Activated CD4-positive, alpha-beta T cell treated with anti-CD3 and anti-CD28 coated beads, Interleukin-2, amount 10 ng/mL, durations not matched to agents 24 days and 14 days (primary cell): Measurements from ENCODE around the gene MARK2. TPM values are rescaled to one million over a fixed set of nuclear protein-coding genes. Genes with fewer than 3 reads are reported as not detected.
A peak's percentile ranks its signal among the peaks of the same experiment; 100 is the strongest.

Experiments
- DNase-seq: peaks from one replicate; pipeline ENCODE4 v3.0.0; 2022
- H3K27ac Mint-ChIP-seq: one replicate; pipeline ENCODE4 v1.8.0; 2022; ENCODE audit warnings: mild to moderate bottlenecking, mixed read lengths
- H3K27me3 Mint-ChIP-seq: one replicate; pipeline ENCODE4 v1.8.0; 2022; ENCODE audit warnings: mixed read lengths
- H3K36me3 Mint-ChIP-seq: one replicate; pipeline ENCODE4 v1.8.0; 2022; ENCODE audit warnings: low read depth, mild to moderate bottlenecking, mixed read lengths
- H3K4me1 Mint-ChIP-seq: one replicate; pipeline ENCODE4 v1.8.0; 2021; ENCODE audit warnings: mixed read lengths
- H3K4me3 Mint-ChIP-seq: one replicate; pipeline ENCODE4 v1.8.0; 2022; ENCODE audit warnings: mild to moderate bottlenecking, moderate library complexity, mixed read lengths
- H3K9me3 Mint-ChIP-seq: one replicate; pipeline ENCODE4 v1.8.0; 2021; ENCODE audit warnings: mixed read lengths
- intact Hi-C: fragments of 100-400 bp; cut with micrococcal nuclease; formaldehyde crosslinking; loops from one replicate; pipeline ENCODE4 v1.15.1; 2023
- total RNA-seq: library from RNA; stranded (reverse); gene quantifications from 2 replicates; pipeline ENCODE4 v1.2.3, GENCODE V29; 2022

MARK2 gene
- total RNA-seq, 1 donor from 2014 or later, result 34.2 TPM

GRCh38 chr11:63814383-63814736 lies 24.6 kb upstream of the MARK2 start:
- intact Hi-C loops, result no loop called here
- Mint-ChIP-seq H3K4me3 (peak overlapping the region; percentile 86), H3K36me3 (peaks cover 30% of the 10 kb centered on the region), H3K27me3 (peaks cover 3% of the 10 kb centered on the region), H3K27ac (peak overlapping the region; percentile 78), H3K9me3 (no peaks in the 10 kb centered on the region), H3K4me1 (peaks cover 30% of the 10 kb centered on the region)
- no peak for DNase-seq

- Mint-ChIP-seq H3K27ac (no peak overlapping the region), H3K4me3 (no peak overlapping the region)
These were observed 22.7 kb upstream of the MARK2 start for GRCh38 chr11:63816166-63816565.

GRCh38 chr11:63816732-63817131 lies 22.2 kb upstream of the MARK2 start:
- Mint-ChIP-seq H3K27ac (no peak overlapping the region), H3K27me3 (no peaks in the 10 kb centered on the region), H3K4me3 (no peak overlapping the region), H3K36me3 (peaks cover 47% of the 10 kb centered on the region), H3K9me3 (no peaks in the 10 kb centered on the region), H3K4me1 (peaks cover 28% of the 10 kb centered on the region)
- intact Hi-C loops, result no loop called here
- no peak for DNase-seq

More at GRCh38 chr11:63816166-63816565, 22.7 kb upstream of the MARK2 start:
- intact Hi-C loops, result no loop called here
- DNase-seq, result no peak
- Mint-ChIP-seq H3K27me3 (peaks cover 2% of the 10 kb centered on the region), H3K4me1 (peaks cover 28% of the 10 kb centered on the region), H3K36me3 (peaks cover 42% of the 10 kb centered on the region), H3K9me3 (no peaks in the 10 kb centered on the region)

- Mint-ChIP-seq H3K9me3 (no peaks in the 10 kb centered on the region), H3K4me3 (no peak overlapping the region), H3K4me1 (peaks cover 28% of the 10 kb centered on the region), H3K27me3 (no peaks in the 10 kb centered on the region), H3K27ac (no peak overlapping the region), H3K36me3 (peaks cover 53% of the 10 kb centered on the region)
- DNase-seq, result no peak
- intact Hi-C loops, result no loop called here
These were observed 21.0 kb upstream of the MARK2 start for GRCh38 chr11:63817758-63818498.

- H3K36me3 Mint-ChIP-seq, result peaks cover 59% of the 10 kb centered on the region
- no peaks in the 10 kb centered on the region for H3K27me3 Mint-ChIP-seq
- DNase-seq, result no peak
- no peaks in the 10 kb centered on the region for H3K9me3 Mint-ChIP-seq
- peaks cover 28% of the 10 kb centered on the region for H3K4me1 Mint-ChIP-seq
- intact Hi-C loops, result no loop called here
- no peak overlapping the region for H3K4me3 Mint-ChIP-seq
- H3K27ac Mint-ChIP-seq, result no peak overlapping the region
These were observed 20.3 kb upstream of the MARK2 start for GRCh38 chr11:63818609-63819008.

GRCh38 chr11:63821411-63821810 lies 17.5 kb upstream of the MARK2 start:
- DNase-seq, result no peak
- Mint-ChIP-seq H3K9me3 (no peaks in the 10 kb centered on the region), H3K36me3 (peaks cover 68% of the 10 kb centered on the region), H3K27ac (no peak overlapping the region), H3K27me3 (no peaks in the 10 kb centered on the region), H3K4me3 (no peak overlapping the region), H3K4me1 (peaks cover 7% of the 10 kb centered on the region)
- intact Hi-C loops, result no loop called here

GRCh38 chr11:63826471-63827190 lies 12.3 kb upstream of the MARK2 start:
- Mint-ChIP-seq H3K27me3 (no peaks in the 10 kb centered on the region), H3K36me3 (peaks cover 42% of the 10 kb centered on the region), H3K9me3 (no peaks in the 10 kb centered on the region), H3K4me1 (peaks cover 2% of the 10 kb centered on the region), H3K27ac (no peak overlapping the region), H3K4me3 (no peak overlapping the region)
- intact Hi-C loops, result no loop called here
- no peak for DNase-seq

GRCh38 chr11:63829823-63830489 lies 9.0 kb upstream of the MARK2 start:
- DNase-seq, result no peak
- Mint-ChIP-seq H3K4me3 (no peak overlapping the region), H3K36me3 (peaks cover 20% of the 10 kb centered on the region), H3K4me1 (no peaks in the 10 kb centered on the region), H3K27ac (no peak overlapping the region), H3K27me3 (no peaks in the 10 kb centered on the region), H3K9me3 (no peaks in the 10 kb centered on the region)
- intact Hi-C loops, result no loop called here

GRCh38 chr11:63831326-63831725 lies 7.6 kb upstream of the MARK2 start:
- Mint-ChIP-seq H3K4me1 (no peaks in the 10 kb centered on the region), H3K27me3 (no peaks in the 10 kb centered on the region), H3K27ac (no peak overlapping the region), H3K4me3 (no peak overlapping the region), H3K9me3 (no peaks in the 10 kb centered on the region), H3K36me3 (peaks cover 8% of the 10 kb centered on the region)
- intact Hi-C loops, result no loop called here
- DNase-seq, result no peak

- H3K4me3 Mint-ChIP-seq, result no peak overlapping the region
- DNase-seq, result no peak
- intact Hi-C loops, result no loop called here
- H3K27me3 Mint-ChIP-seq, result no peaks in the 10 kb centered on the region
- H3K27ac Mint-ChIP-seq, result no peak overlapping the region
- H3K36me3 Mint-ChIP-seq, result peaks cover 6% of the 10 kb centered on the region
- peaks cover 6% of the 10 kb centered on the region for H3K4me1 Mint-ChIP-seq
- H3K9me3 Mint-ChIP-seq, result no peaks in the 10 kb centered on the region
These were observed 6.6 kb upstream of the MARK2 start for GRCh38 chr11:63832336-63832735.

- Mint-ChIP-seq H3K27me3 (no peaks in the 10 kb centered on the region), H3K4me3 (no peak overlapping the region), H3K9me3 (no peaks in the 10 kb centered on the region), H3K27ac (no peak overlapping the region), H3K4me1 (peaks cover 13% of the 10 kb centered on the region), H3K36me3 (peaks cover 3% of the 10 kb centered on the region)
- DNase-seq, result no peak
- intact Hi-C loops, result no loop called here
These were observed 5.9 kb upstream of the MARK2 start for GRCh38 chr11:63833048-63833447.

- no peaks in the 10 kb centered on the region for H3K27me3 Mint-ChIP-seq
- H3K36me3 Mint-ChIP-seq, result peaks cover 2% of the 10 kb centered on the region
- H3K27ac Mint-ChIP-seq, result no peak overlapping the region
- no peaks in the 10 kb centered on the region for H3K9me3 Mint-ChIP-seq
- DNase-seq, result no peak
- intact Hi-C loops, result loop anchor here (5.0 kb wide), 1 partner anchor 153 kb away; the partner anchor contains the start of gene OTUB1
- no peak overlapping the region for H3K4me3 Mint-ChIP-seq
- peaks cover 17% of the 10 kb centered on the region for H3K4me1 Mint-ChIP-seq
These were observed 4.3 kb upstream of the MARK2 start for GRCh38 chr11:63834535-63835157.

- no peak overlapping the region for H3K4me3 Mint-ChIP-seq
- intact Hi-C loops, result loop anchor here (5.0 kb wide), 1 partner anchor 152 kb away; the partner anchor contains the start of gene OTUB1
- no peaks in the 10 kb centered on the region for H3K9me3 Mint-ChIP-seq
- no peaks in the 10 kb centered on the region for H3K27me3 Mint-ChIP-seq
- peaks cover 21% of the 10 kb centered on the region for H3K4me1 Mint-ChIP-seq
- H3K36me3 Mint-ChIP-seq, result peaks cover 5% of the 10 kb centered on the region
- H3K27ac Mint-ChIP-seq, result no peak overlapping the region
- no peak for DNase-seq
These were observed 3.8 kb upstream of the MARK2 start for GRCh38 chr11:63835158-63835545.
